Endodermal cell (in vitro differentiated cells): ENCODE measurements around the gene COX7B2. TPM values are rescaled to one million over a fixed set of nuclear protein-coding genes. Genes with fewer than 3 reads are reported as not detected.

Source experiments
- DNase-seq: peaks from one replicate; pipeline ENCODE4 v3.0.0-alpha.2; 2017
- H3K27ac ChIP-seq: 2 replicates; pipeline ENCODE4 v1.5.1; 2013; ENCODE audit warnings: mild to moderate bottlenecking, low read depth, low read length, moderate library complexity
- H3K27me3 ChIP-seq: 2 replicates; pipeline ENCODE4 v1.6.1; 2013; ENCODE audit warnings: mild to moderate bottlenecking, low read length, moderate library complexity; ENCODE audit not compliant: insufficient read depth, control insufficient read depth, poor library complexity, severe bottlenecking
- H3K36me3 ChIP-seq: 2 replicates; pipeline ENCODE4 v1.7.0; 2013; ENCODE audit warnings: mild to moderate bottlenecking, low read length, moderate library complexity; ENCODE audit not compliant: control insufficient read depth, insufficient read depth
- H3K4me1 ChIP-seq: one replicate; pipeline ENCODE4 v1.7.0; 2013; ENCODE audit warnings: low read length; ENCODE audit not compliant: control insufficient read depth, insufficient read depth
- H3K4me3 ChIP-seq: 2 replicates; pipeline ENCODE4 v1.5.1; 2013; ENCODE audit warnings: mild to moderate bottlenecking, low read length, moderate library complexity
- H3K9ac ChIP-seq: 2 replicates; pipeline ENCODE4 v1.6.1; 2013; ENCODE audit warnings: mild to moderate bottlenecking, low read length, moderate library complexity; ENCODE audit not compliant: poor library complexity, severe bottlenecking; ENCODE audit errors: extremely low read depth
- H3K9me3 ChIP-seq: 2 replicates; pipeline ENCODE4 v1.6.1; 2013; ENCODE audit warnings: mild to moderate bottlenecking, low read length, moderate library complexity; ENCODE audit not compliant: control insufficient read depth
- H3K27ac Mint-ChIP-seq: 2 replicates; pipeline ENCODE4 v1.8.0; 2020; ENCODE audit warnings: mixed read lengths
- H3K27me3 Mint-ChIP-seq: 2 replicates; pipeline ENCODE4 v1.8.0; 2021; ENCODE audit warnings: mild to moderate bottlenecking, mixed read lengths; ENCODE audit not compliant: insufficient read depth
- H3K36me3 Mint-ChIP-seq: 2 replicates; pipeline ENCODE4 v1.8.0; 2020; ENCODE audit warnings: low read depth, mixed read lengths
- H3K4me1 Mint-ChIP-seq: 2 replicates; pipeline ENCODE4 v1.8.0; 2020; ENCODE audit warnings: mixed read lengths
- H3K4me3 Mint-ChIP-seq: 2 replicates; pipeline ENCODE4 v1.8.0; 2020; ENCODE audit warnings: mild to moderate bottlenecking, moderate library complexity, mixed read lengths
- H3K9me3 Mint-ChIP-seq: 2 replicates; pipeline ENCODE4 v1.8.0; 2020; ENCODE audit warnings: mild to moderate bottlenecking, mixed read lengths
- WGBS, 2 experiments: methylation state at CpG; one replicate each; pipeline versions ENCODE4 v1.1.5 to v1.1.7; 2013; ENCODE audit warnings: missing lambda C conversion rate in 2 of 2, mixed read lengths in 1 of 2; ENCODE audit not compliant: insufficient coverage in 1 of 2, insufficient read length in 1 of 2; 5-methylcytosine and 5-hydroxymethylcytosine counted together
- total RNA-seq, 2 donors: library from RNA; stranded (reverse); fragmentation: NEBNext Ultra II Directional in 1 of 2; extraction: Animal tissue kit (Norgen Biotek cat#: 25700) in 1 of 2; gene quantifications; 2 replicates in 1 of 2; 3 replicates in 1 of 2; pipeline ENCODE4 v1.2.1, GENCODE V29; 2021
- TF ChIP-seq, protein P1 (sequence below): fragments of 200-600 bp; sonication (generic); conservative IDR thresholded peaks from 2 replicates; pipeline ENCODE4 v1.5.0; 2021; ENCODE audit warnings: antibody characterized with exemption, mild to moderate bottlenecking

COX7B2 gene
- total RNA-seq, 2 donors from 2014 or later: not detected

DNA sequence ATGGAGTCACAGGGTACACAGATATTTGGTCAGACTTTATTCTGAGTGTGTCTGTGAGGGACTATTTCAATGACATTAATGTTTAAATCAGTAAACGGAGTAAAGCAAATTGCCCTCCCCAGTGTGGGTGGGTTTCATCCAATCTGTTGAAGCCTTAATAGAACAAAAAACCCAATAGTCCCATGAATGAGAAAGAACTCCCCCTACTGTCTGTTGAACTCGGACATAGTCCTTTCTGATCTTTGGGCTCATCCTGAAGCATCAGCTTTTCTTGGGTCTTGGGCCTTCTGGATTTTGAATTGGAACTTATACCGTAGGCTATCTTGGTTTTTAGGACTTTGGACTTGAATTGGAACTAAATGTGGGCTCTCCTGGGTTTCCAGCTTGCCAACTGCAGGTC is 193.6 kb downstream of the COX7B2 start:
- Mint-ChIP-seq H3K9me3 (no peaks in the 10 kb centered on the region), H3K4me1 (no peaks in the 10 kb centered on the region), H3K4me3 (no peak overlapping the region), H3K27me3 (no peaks in the 10 kb centered on the region), H3K27ac (no peak overlapping the region), H3K36me3 (no peaks in the 10 kb centered on the region)
- TF ChIP-seq, protein P1, sequence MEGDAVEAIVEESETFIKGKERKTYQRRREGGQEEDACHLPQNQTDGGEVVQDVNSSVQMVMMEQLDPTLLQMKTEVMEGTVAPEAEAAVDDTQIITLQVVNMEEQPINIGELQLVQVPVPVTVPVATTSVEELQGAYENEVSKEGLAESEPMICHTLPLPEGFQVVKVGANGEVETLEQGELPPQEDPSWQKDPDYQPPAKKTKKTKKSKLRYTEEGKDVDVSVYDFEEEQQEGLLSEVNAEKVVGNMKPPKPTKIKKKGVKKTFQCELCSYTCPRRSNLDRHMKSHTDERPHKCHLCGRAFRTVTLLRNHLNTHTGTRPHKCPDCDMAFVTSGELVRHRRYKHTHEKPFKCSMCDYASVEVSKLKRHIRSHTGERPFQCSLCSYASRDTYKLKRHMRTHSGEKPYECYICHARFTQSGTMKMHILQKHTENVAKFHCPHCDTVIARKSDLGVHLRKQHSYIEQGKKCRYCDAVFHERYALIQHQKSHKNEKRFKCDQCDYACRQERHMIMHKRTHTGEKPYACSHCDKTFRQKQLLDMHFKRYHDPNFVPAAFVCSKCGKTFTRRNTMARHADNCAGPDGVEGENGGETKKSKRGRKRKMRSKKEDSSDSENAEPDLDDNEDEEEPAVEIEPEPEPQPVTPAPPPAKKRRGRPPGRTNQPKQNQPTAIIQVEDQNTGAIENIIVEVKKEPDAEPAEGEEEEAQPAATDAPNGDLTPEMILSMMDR: peak; percentile 62
- no peaks in the 10 kb centered on the region for H3K4me1 ChIP-seq
- WGBS, 2 experiments: 65 to 68% methylated on average over 2 to 3 of the region's 3 CpGs
- H3K27me3 ChIP-seq: no peaks in the 10 kb centered on the region
- no peaks in the 10 kb centered on the region for H3K9me3 ChIP-seq
- no peak for DNase-seq
- no peaks in the 10 kb centered on the region for H3K36me3 ChIP-seq
- H3K4me3 ChIP-seq: no peak overlapping the region
- no peak overlapping the region for H3K27ac ChIP-seq
- no peak overlapping the region for H3K9ac ChIP-seq

DNA sequence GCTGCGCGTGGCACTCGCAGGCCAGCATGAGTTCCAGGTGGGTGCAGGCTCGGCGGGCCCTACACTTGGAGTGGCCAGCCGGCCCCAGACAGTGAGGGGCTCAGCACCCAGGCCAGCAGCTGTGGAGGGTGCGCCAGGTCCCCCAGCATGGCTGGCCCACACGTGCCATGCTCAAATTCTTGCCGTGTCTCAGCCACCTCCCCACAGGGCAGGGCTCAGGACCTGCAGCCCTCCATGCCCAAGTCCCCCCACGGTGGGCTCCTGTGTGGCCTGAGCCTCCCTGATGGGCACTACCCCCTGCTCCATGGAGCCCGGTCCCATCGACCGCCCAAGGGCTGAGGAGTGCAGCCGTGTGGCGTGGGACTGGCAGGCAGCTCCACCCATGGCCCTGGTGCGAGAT is 210.2 kb downstream of the COX7B2 start:
- Histone ChIP-seq H3K27ac (no peak overlapping the region), H3K4me1 (no peaks in the 10 kb centered on the region), H3K9me3 (no peaks in the 10 kb centered on the region), H3K4me3 (no peak overlapping the region), H3K36me3 (no peaks in the 10 kb centered on the region), H3K27me3 (no peaks in the 10 kb centered on the region), H3K9ac (no peak overlapping the region)
- H3K4me3 Mint-ChIP-seq: no peak overlapping the region
- H3K27me3 Mint-ChIP-seq: peaks cover 2% of the 10 kb centered on the region
- no peak for DNase-seq
- no peak overlapping the region for H3K27ac Mint-ChIP-seq
- TF ChIP-seq, protein P1: no peak
- H3K9me3 Mint-ChIP-seq: peaks cover 24% of the 10 kb centered on the region
- H3K36me3 Mint-ChIP-seq: no peaks in the 10 kb centered on the region
- no peaks in the 10 kb centered on the region for H3K4me1 Mint-ChIP-seq
- WGBS, 2 experiments: 91 to 100% methylated on average over 12 to 16 of the region's 16 CpGs

Other genes starting within 250 kb of the COX7B2 start
- gene GABRA4, start 84.3 kb upstream of the COX7B2 start, total RNA-seq: under 1 TPM in 1 of 2 donors, not detected in 1; 0.37 TPM
- not detected for gene GABRB1, start 122.3 kb upstream of the COX7B2 start, total RNA-seq